HG03558 (cell line): ENCODE data around the gene RBMS1.
A peak's percentile ranks its signal among the peaks of the same experiment; 100 is the strongest.

Experiments
- ATAC-seq: cut with Tn5 transposase; IDR thresholded peaks from one replicate; pipeline ENCODE4 v1.9.1; 2021; ENCODE audit warnings: moderate number of reproducible peaks; ENCODE audit not compliant: unreplicated experiment; ENCODE audit errors: extremely low read depth

Gene RBMS1

DNA sequence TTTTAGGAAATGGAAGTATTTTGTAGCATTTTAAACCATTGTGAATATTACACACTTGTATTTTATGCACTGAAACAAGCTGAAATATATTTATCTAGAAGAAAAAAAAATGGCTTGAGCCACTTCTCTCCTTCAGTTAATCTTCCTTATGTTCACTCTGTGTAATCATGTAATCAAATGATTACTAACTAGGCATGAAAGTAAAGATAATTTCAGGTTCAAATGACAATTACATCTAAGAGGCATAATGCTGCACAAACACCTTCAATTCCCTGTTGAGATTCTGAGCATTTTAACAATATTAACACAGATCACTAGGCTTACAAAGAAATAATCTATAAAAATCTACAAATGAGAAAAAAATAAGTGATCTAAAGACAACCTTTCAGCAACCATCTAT is 173.9 kb downstream of the RBMS1 start:
- no peak for ATAC-seq

DNA sequence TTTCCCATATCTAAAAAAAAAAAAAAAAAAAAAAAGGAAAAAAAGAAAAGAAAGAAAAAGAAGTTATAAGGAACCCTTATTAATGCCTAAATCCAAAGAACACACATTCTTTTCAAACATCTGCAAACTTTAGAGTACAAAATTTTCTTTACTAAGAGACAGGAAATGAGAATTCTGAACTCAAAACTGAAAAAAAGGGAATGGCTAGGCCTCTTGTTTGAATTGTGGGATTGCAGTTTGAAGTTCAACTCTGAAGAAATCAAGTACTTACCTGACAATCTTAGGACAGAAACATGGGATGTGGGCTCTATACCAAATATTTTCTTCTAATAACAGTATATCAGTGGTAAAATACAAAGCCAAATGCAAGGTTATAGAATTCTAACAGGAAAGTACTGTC is 175.4 kb downstream of the RBMS1 start:
- no peak for ATAC-seq

DNA sequence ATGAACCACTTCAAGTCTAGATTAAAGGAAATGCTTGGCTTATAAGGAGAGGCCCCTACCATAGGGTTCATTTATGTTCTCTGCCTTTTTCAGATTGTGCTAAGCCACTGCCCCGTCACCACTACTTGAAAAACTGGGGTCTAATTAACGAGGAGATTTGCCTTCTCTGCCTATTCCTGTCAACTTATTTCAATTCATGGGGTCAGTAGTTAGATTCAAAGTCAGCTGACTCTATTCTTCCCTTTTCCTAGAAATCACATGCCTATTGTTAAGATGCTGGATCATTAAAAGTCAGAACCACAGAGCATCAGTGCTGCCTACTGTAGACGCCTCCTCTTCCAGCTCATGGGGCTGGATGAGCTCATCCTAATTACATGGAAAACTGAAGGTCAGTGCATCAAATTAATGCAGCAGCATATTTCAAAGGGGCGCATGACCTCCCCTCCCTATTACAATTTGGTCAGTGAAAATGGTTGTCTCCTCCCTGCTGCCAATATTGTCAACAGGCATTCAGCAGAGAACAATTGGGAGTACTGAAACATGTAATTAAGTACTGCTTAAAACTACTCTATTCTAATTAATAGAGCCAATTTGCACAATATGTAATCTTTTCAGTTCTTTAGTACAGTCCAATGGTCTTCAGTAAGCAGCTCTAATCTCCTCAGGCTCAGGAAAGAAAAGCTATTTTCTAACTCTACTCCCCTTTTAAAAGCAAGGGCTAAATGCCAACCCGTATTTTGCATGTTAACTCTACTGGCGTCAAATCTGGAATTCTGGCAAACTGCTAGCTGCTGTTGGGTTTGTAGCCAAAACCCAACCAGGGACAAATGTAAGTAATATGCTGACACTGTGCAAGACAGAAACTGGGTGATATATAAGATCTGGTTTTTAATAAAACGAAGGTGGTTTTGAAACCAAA is 176.2 kb downstream of the RBMS1 start:
- ATAC-seq = no peak

DNA sequence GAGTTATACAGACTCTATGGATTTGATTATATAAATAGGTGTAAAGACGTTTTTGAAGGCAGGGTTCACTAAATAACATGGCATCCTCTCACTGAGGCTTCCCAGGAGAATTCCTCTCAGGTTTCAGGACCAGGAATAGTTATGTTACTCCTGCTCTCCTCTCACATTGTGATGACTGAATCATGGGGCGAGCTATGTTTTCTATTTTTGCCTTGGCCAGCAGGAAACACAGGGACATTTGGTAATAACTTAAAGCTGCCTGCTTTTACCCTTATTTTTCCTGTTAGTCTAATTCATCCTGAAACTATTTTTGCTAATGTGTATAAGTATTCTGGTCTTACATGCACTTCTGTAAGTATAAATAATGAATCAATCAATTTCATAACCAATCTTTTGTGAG is 178.3 kb downstream of the RBMS1 start:
- no peak for ATAC-seq

DNA sequence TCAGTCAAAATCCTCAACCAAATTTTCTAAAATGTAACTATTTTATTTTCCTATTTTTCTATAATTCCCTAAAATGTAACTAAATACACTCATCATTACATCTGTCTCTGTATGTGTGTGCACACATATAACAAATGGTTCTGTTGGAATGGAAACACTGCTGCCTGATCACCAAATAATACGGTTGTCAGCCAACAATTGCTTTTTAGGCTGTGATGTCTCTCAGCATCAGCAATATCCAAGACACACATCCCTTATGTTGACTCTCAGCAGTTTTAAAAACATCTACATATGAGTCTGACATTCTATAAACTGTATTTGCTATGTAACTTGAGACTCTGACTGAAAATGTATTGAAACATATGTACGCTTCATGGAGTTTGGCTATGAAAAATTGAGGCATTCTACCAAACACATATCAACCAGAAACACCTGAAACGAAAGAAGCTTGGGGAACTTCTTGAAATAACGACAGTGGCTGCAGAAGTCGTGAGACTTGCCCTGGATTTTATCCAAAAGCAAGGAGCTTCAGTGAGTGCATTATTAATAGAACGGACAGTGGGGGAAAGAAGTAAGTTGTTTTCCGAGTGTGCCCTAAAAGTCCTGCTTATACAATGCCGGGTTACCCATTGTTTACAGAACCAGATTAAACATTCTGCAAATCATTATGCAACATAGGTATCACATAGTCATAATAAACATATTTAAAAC is 183.3 kb downstream of the RBMS1 start:
- no peak for ATAC-seq

DNA sequence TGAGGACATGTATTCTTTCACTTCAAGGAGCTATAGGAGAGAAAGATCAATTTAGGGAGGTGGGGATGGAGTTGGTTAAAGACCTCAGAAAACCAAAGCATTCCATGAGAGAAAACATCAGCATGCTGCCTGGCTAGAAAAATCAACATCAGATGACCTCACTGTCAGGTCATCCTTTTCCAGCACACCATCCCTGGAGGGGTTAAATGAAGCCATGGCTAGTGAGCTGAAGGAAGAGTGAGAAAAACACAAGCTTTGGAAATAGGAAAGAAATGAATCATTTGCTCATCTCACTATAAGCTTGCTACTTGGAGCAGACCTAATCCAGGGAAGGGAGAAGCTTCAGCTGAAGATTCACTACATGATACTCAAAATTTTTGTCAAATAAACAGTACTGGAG is 184.0 kb downstream of the RBMS1 start:
- ATAC-seq = no peak

DNA sequence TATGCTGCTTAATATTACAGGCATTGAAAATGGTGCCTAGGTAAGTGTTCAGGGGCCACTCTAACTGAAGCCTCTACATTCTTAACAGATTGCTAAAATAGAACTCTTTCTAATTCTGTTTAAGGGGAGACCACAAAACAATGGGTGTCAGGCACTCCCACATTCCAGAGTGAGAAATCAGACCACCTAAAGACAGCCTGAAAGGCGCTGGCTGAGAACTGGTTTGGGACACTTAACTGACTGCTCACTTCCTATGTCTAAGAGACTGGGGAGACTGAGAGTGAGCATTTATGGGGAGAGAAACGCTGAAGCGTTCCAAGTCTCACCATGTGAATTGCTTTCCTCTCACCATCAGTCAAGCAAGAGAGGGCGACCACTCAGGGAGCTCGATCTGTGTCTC is 184.7 kb downstream of the RBMS1 start:
- no peak for ATAC-seq

DNA sequence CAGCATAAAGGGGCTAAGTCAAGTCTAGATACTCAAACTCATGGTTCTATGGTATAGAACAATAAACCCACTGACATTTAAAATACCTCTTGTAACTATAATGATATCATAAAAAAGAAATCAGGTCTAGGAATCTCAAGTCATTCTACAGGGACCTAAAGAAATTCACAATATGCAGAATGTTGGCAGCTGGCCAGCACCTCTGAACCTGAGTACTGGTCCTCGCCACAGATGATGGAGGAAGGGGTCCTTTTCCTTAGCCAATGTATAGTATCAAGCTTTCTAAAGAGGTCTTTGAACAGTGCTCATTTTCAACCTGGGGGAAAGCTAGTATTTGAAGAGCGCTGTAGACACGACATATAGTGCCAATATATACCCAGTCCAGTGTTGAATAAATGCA is 185.1 kb downstream of the RBMS1 start:
- ATAC-seq = no peak

DNA sequence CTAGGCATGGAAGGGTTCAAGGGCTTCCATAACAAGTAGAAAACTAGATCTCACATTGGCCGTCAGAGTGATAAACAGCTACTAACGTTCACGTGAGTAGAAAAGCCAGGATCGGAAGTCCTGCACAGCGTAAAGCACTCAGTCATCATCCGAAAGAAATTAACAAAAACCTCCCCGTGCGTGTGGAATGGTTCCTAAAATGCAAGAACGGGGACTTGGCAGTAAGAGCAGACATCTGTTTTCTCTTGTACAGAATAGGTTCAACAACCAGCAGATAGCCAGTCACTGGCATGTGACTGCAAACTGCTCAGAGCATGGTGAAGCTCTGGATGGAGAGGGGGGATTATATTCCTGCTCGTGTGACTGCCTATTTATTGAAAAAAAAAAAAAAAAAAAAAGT is 186.6 kb downstream of the RBMS1 start:
- no peak for ATAC-seq

DNA sequence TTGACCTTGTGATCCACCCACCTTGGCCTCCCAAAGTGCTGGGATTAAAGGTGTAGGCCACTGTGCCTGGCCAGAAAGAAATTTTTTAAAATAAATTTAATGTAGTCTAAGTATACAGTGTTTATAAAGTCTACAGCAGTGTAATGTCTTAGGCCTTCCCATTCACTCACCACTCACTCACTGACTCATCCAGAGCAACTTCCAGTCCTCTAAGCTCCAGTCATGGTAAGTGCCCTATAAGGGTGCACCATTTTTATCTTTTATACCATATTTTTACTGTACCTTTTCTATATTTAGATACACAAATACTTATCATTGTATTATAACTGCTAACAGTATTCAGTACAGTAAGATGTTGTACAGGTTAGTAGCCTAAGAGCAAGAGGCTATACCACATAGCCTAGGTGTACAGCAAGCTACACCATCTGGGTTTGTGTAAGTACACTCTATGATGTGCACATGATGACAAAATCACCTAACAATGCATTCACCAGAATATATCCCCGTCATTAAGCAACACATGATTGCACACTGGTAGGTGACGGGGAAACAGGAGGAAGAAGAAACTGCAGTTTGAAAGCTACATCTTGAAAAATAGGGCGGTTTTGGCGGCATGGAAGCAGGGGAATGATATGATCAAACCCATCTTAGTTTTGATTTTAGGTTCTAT is 188.4 kb downstream of the RBMS1 start:
- no peak for ATAC-seq

DNA sequence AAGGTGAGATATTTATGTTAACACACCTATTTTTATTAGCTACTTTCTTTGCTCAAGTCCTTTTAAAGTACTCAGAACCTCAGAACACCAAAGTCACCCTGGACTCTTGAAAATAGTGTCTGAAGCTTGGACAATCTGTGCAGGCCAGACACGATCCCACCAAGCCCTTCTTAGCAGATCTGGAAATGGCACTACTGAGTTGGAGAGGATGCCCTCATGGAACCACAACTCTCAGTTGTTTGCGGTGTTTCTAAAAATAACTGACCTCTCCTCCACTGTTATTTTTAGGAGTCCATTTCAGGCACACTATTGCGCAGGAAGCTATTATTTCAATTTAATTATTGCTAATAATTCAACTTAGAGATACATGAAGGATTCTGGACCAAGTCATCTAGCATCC is 190.1 kb downstream of the RBMS1 start:
- no peak for ATAC-seq

DNA sequence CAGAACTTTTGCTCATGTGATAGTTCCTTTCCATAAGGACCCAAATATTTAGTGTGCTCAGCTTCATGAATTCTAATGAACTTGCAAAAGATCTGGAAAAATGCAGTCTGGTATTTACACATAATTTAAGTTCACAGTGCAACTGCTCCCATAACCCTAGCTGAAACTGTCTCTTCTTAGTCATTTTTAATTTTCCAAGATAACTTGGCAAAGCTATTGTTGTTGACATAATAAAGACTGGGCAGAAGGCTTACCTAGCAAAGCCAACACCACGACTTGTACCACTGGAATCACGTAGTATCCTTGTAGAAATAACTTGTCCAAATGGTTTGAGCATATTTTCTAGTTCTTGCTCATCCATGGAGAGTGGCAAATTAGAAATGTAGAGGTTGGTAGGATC is 190.5 kb downstream of the RBMS1 start:
- ATAC-seq = no peak

DNA sequence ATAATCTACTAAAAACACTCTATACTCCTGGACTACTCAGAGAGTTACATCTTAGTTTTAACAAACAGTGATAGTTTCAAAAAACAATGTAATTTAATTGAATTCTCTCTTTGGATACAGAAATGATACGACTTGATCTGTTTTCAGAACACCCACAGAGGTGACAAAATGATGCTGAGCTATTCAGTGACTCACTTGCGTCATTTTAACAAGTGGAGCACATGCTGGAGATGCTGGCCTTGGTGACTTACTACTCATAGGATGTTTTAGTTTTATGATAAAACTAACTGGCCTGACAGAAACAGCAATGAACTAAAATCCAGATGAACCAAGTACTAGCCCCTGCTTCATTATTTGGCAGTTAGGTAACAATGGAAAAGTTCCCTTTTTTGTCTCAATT is 192.2 kb downstream of the RBMS1 start:
- ATAC-seq = no peak

DNA sequence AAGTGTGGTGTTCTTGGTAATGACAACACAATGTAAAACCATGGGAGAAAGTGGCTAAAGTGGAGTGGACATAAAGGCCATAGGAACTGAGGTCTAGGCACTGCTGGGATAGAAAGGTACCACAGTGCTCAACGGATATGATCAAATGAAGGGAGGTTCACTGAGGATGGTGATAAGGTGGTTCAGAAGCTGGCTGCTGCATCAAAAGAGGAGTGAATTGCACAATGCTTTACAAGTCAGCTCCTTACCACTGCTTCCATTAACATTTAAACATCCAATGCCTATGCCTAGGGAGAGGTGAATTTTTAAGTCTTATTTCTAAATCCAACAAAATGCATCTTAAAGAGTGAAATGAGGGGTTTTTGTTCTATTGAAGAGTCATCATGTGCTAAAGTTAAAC is 193.4 kb downstream of the RBMS1 start:
- ATAC-seq = no peak

DNA sequence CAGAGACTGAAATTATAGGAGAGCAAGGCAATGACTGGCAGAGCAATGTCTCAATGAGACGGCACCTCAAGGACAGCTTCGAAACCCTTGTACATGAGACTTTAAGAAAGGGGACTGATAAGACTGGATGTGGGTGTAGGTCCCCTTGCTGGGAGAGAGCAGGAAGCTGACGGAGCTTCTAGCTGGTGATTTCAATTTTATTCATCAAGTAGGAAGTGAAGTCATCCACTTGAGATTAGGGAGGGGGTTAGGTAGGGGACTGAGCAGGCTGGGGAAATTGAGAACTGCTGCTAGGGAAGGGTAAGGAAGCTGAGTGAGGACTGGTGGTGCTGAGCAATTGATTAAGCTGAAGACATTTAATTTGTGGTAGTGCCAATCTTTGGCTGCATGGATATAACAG is 194.1 kb downstream of the RBMS1 start:
- no peak for ATAC-seq

DNA sequence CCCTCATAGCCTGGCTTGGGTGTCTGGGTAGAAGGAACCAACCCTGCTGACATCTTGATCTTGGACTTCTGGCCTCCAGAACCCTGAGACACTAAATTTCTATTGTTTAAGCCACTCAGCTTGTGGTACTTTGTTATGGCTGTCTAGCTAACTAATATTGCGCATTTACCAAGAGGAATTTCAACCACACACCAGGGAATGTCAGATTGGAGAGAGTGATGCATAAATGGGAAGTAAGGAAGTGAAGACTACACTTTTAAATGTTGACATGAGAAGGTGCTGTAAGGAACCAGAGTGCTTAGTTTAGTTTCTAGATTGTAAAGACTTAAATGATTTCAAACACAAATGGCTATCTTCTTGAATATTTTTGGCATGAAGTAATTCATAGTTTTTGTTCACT is 194.6 kb downstream of the RBMS1 start:
- ATAC-seq = no peak

DNA sequence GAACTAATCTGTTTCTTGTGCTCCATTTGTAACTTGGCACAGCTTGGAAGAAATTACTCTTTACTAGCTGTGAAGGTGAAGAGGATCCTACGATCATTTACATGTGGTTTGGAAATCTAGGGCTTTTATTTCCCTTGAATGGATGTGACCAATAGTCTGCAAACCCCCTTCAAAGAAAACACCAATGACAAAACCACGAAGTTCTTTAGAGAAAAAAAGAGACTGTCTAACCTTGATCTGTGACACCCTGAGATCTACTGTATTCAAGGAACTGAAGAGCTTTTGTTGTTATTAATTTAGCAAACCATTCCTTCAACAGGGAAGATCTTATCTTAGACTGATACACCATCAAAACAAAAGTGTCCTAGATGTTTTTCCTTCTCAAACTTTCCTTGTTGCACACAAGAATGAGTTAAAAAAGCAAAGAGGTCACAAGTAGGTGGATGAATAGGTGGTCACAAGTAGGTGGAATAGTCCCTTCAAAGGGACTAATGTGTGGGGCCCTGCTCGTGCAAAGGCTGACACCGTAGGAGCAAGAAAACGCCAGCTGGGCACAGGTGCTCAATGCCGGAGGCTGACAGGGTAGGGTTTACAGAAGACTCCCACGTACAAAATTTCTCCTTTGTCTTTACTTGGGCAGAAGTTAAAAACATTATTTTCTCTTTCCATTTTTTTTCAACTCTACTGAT is 197.9 kb downstream of the RBMS1 start:
- no peak for ATAC-seq

DNA sequence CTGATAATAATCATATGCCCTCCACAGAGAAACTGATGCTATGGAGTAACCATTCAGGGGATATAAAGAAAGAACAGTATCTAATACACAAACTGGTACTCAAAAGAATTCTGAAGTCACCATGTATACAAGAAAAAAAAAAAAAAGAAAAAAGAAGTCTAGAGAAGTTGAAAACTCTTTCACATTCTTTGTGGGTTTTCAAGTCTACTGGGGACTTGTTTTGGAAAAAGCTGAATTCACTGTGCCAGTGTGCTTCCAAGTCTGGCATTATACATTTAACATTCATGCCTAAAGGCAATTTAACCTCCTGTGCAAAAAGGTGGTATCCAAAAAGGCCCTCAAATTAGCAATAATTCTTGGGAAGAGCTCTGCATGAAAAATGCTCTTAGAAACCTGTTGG is 198.7 kb downstream of the RBMS1 start:
- ATAC-seq = no peak

DNA sequence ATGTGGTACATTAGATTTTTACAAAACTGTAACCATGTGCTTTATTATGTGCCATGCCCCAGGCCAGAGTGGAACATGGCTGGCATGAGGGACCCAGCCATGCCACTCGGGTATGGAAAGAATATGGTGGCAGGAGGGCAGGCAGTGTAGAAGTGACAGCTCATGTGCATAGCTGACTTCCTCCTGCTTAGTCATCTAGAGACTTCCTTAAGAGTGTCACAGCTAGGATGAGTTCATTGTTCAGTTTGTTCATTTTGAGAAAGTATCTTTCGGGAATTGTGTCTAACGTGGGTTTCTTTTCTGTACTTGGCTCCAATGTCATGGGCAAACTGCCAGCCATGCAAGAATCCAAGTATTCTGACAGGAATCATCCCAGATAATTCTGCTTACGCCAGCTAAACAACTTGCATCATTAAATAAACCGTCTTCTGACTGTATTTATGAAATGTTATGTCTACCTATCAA is 199.2 kb downstream of the RBMS1 start:
- peak; percentile 70 for ATAC-seq

DNA sequence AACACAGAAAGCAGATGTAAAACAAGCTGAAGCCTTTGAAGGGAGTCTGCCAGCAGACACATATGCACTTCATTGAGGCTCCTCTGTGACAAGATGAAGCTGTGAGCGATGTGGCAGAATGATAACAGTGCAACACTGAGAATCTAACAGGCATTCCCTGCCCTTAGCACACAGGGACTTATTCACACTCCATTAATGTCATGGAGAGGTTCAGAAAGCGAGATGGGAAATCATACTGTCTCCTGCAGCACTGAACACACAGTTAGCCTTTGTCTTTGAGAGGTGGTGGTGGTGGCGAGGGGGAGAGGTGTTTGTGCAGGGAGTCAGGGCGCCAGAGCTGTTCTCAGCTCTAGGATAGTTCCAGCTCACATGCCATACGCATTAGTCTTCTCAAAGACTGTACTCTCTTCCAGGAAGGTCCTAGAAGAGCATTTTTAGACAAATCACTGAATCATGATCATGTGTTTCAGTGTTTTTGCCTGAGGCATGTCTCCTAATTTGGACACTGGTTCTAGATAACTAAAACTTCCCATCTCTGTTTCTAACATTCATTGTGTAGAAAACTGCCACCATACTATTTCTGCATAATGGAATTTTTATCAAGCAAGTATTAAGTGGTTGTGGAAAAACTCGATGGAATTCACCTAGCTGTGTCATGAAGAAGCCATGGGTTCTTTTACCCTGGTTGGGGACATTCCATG is 200.1 kb downstream of the RBMS1 start:
- ATAC-seq = no peak
